ENCODE data around the gene TEX22.

The TEX22 gene

GRCh38 chr14:105444859-105445258 is 46.5 kb downstream of the TEX22 start:
- no peak for DNase-seq

DNA sequence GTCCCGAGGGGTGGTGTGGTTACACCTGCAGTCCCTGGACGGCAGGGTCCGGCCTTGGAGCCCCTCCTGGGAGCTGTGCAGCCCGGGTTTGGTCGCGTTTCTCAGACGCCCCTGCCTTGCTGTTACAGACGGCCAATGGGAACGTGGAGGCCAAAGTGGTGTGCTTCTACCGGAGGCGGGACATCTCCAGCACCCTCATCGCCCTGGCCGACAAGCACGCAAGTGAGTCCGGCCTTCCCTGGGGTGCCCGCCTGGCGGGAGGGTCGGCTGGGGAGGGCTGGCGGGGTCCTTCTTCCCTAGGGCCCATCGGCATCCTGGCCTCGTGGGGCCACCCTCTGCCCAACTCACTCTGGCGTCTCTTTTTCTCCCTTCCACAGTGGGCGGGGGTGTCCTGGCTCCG is 47.0 kb downstream of the TEX22 start:
- no peak for DNase-seq

- no peak for DNase-seq
Observed at GRCh38 chr14:105445901-105446845, 47.8 kb downstream of the TEX22 start.

DNA sequence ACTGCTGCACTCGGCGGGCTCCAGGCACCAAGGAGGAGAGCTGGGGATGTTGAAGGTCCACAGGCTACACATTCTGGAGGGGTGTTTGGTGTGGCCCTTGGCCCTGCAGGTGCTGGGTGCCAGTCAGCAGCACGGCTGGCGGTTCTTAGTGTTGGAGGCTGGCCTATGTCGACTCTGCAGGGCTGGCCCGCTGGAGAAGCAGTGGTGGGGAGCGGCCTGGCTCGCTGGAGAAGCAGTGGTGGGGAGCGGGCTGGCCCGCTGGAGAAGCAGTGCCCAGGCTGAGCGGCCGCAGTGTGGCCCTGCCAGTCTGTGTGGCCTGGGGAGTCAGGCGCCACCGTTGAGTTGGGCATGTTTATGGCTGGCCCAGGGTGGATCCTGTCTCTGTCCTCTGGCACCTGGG is 48.6 kb downstream of the TEX22 start:
- no peak for DNase-seq

DNA sequence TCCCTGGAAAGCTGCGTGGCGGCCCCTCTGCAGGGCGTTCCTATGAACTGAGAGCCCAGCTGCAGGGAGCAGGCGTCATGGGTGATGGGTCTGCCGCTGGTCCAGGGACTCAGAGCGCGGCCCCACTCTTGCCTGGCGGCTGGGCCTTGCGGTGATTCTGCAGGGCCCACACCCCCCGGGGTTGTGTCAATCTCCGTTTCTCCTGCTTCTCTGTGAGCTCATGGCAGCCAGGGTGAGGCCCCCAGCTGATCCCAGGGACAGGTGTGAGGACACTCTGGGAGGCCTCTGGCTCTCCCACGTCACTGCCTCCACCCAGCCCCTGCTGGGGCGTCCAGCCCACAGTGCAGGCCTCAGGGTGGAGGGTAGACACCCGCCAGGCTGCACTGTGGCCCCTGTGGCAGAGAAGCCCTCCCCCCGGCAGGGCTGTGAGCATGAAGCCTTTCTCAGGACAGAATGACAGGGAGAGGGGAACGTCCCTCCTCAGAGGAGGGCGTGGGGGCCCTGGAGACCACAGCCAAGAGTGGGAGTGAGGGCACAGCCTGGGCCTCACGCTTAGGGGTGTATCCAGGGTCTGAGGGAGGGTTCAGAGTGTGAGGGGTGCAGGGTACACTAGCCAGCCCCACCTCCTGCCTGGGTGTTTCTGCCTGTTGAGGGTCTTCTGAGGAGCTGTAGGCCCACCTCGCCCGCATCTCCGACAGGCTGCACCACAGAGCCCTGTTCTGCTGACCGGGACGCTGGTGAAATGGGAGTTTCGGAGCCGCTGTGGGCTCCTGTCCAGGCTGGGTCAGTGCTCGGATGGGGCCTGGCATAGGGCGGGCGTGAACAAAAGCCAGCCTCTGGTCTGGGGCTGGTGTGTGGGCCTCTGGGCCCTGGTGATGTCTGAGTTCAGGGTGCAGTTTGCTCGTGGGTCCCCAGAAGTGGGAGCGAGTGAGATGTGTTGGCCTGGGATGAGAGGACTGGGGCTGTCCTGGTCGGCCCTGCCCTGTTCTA is 49.6 kb downstream of the TEX22 start:
- no peak for DNase-seq

GRCh38 chr14:105448706-105449111 is 50.4 kb downstream of the TEX22 start:
- DNase-seq: peak; percentile 74

DNA sequence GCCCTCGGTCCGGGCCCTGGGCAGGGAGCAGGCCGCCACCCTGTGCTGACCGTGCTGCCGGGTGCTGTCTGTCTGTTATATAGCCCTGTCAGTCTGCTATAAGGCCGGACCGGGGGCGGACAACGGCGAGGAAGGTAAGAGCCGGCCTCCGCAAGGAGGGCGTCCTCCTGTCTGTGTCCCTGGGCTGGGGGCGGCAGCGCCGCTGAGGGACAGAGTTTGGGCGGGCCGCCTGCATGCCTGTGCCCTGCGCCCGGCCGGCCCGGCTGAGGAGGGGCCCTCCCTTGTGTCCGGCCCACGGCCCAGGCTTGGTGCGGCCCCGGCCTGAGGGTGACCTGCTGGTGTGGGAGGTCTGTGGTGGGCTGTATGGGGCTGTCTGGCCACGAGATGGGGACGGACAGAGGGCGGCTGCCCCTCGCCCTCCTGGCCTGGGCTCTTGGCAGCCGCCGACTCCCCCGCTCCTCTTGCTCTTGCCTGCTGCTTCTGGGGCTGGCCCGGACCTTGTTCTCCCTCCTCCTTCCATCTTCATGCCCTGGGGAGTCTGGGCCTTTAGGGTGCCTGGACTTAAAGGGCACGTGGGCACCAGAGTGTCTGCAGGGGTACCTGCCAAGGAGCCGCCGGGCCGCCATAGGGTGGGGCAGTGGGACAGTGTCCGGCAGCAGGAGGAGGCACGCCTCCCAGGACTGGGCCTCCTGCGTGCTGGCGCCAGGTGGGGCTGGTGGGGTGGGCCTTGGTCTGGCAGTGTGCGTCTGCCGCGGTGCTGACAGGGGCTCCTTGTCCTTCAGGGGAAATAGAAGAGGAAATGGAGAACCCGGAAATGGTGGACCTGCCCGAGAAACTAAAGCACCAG is 51.2 kb downstream of the TEX22 start:
- no peak for DNase-seq

GRCh38 chr14:105450123-105450505 is 51.8 kb downstream of the TEX22 start:
- no peak for DNase-seq

- DNase-seq: no peak
Observed at GRCh38 chr14:105450864-105451720, 52.8 kb downstream of the TEX22 start.

- no peak for DNase-seq
Observed at GRCh38 chr14:105452963-105453362, 54.6 kb downstream of the TEX22 start.

- no peak for DNase-seq
Observed at GRCh38 chr14:105453847-105454246, 55.5 kb downstream of the TEX22 start.

- DNase-seq: no peak
Observed at GRCh38 chr14:105455086-105455640, 56.8 kb downstream of the TEX22 start.

- no peak for DNase-seq
Observed at GRCh38 chr14:105455766-105456660, 57.7 kb downstream of the TEX22 start.

DNA sequence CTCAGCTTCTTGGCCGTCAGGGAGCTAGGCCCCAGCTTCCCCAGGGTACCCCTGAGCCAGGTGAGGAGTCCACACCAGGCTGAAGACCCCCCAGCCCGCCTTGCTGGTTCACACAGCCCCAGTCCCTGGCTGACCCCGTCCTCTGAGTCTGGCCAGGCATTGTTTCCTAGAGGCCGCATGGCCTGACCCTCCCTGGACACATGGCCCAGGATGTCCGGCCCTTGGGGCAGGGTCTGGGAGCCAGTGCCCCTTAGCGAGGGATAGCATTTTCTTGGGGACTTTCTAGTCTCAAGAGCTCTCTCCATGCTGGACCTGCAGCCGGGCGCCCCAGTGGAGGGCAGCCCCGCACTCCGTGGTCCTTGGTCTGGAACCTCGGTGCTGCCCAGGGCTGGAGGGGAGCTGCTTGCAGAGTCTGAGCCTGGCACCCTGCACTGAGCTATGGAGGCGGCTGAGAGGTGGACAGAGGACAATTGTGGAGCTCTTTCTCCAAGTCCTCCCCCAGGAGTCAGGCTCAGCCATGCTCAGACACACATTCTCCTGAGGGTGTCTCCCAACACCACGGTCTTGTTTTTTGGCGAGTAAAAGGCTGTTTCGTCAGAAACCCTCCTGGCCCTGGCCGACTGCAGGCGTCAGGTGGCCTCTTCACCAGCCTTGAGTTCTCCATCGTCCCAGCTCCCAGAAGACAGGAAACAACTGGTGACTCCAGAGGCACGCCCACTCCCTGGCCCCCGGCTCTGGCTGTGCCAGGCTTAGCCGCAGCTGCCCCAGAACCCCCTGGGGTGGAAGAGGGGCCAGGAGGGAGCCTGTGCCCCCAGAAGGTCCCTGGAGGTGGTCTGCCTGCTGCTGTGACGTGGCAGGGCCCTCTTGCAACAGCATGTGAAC is 58.6 kb downstream of the TEX22 start:
- no peak for DNase-seq

DNA sequence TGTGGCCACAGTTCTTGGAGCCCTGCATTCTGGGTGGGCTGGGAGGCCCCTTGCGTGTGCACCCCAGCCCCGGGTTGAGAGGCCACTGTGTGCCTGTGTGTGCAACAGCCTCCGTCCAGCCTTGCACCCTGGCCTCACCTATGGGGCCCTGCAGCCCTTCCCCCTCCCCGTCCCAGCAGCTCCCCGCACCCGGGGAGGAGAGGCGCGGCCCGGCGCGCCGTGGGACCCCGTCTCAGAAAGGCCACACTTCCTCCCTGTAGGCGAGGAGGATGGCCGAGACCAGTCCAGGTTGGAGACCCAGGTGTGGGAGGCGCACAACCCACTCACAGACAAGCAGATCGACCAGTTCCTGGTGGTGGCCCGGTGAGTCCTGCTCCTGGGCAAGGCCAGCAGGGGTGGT is 59.7 kb downstream of the TEX22 start:
- no peak for DNase-seq

DNA sequence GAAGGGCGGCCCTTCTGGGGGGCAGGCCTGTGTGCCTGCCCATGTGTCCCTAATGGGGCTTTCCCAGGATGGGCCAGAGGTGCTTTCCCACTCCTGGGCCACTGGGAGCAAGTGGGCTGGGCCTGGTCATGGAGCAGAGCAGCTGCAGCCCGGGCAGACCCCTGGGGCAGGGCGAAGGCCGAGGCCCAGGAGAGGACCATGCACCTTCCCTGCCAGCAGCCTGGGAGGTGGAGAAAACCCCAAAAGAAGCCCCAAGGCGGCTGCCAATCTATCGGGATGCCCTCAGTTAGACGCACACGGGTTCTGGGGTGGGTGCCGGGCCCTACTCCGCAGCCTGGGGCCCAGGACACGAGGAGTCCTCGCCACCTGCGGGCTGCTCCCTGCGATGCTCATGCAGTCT is 60.2 kb downstream of the TEX22 start:
- DNase-seq: no peak

- no peak for DNase-seq
Observed at GRCh38 chr14:105460116-105460515, 61.8 kb downstream of the TEX22 start.

DNA sequence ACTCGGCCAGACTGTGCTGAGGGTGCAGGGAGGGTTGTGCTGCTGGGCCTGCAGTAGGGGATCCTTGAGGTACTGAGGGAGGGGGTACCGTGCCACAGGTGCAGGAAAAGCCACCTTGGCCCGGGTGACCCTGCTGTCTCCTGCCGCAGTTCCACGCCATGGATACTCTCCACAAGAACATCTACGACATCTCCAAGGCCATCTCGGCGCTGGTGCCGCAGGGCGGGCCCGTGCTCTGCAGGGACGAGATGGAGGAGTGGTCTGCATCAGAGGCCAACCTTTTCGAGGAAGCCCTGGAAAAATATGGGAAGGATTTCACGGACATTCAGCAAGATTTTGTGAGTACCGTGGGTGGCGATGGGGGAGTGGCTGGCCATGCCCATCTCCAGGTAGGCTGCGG is 62.3 kb downstream of the TEX22 start:
- no peak for DNase-seq

GRCh38 chr14:105461903-105462302 is 63.6 kb downstream of the TEX22 start:
- no peak for DNase-seq
